Kidney (tissue), 14 donors: ENCODE results near the gene NXPE1. TPM values are rescaled to one million over a fixed set of nuclear protein-coding genes. Genes with fewer than 3 reads are reported as not detected.

ENCODE experiments used
- DNase-seq, 5 donors: peaks; one replicate each; pipeline ENCODE4 v3.0.0-alpha.2; 2013 to 2020
- FAIRE-seq: peaks from 2 replicates; lab custom pipeline; 2012; peaks lifted over from hg19 to GRCh38; lab: Jason Lieb, UNC
- H3K27ac ChIP-seq, 2 donors: one replicate each; pipeline ENCODE4 v1.7.0; 2013; ENCODE audit warnings: low read depth in 2 of 2, low read length in 2 of 2, inconsistent platforms in 1 of 2
- H3K27me3 ChIP-seq: one replicate; pipeline ENCODE4 v1.7.1; 2013; ENCODE audit warnings: low read length, inconsistent platforms; ENCODE audit not compliant: control insufficient read depth, insufficient read depth
- H3K36me3 ChIP-seq, 3 donors: one replicate each; pipeline versions ENCODE4 v1.7.0 to v1.7.1; 2013; ENCODE audit warnings: low read length in 3 of 3, control low read depth in 1 of 3, inconsistent platforms in 1 of 3; ENCODE audit not compliant: insufficient read depth in 3 of 3, control insufficient read depth in 2 of 3
- H3K4me1 ChIP-seq, 3 donors: one replicate each; pipeline versions ENCODE4 v1.7.0 to v1.7.1; 2013; ENCODE audit warnings: low read length in 3 of 3, inconsistent platforms in 1 of 3, low read depth in 1 of 3; ENCODE audit not compliant: control insufficient read depth in 2 of 3, insufficient read depth in 2 of 3
- H3K4me3 ChIP-seq, 3 donors: one replicate each; pipeline versions ENCODE4 v1.7.0 to v1.8.1; 2013; ENCODE audit warnings: low read length in 3 of 3, control low read depth in 1 of 3, inconsistent platforms in 1 of 3
- H3K9ac ChIP-seq, 3 donors: one replicate each; pipeline versions ENCODE4 v1.7.0 to v1.7.1; 2013; ENCODE audit warnings: low read length in 3 of 3, control low read depth in 1 of 3, inconsistent platforms in 1 of 3
- H3K9me3 ChIP-seq, 3 donors: one replicate each; pipeline versions ENCODE4 v1.7.0 to v1.7.1; 2013; ENCODE audit warnings: low read length in 3 of 3, control low read depth in 1 of 3, inconsistent platforms in 1 of 3; ENCODE audit not compliant: control insufficient read depth in 2 of 3, insufficient read depth in 1 of 3
- CTCF ChIP-seq: IDR thresholded peaks from 3 replicates; pipeline ENCODE4 v1.5.1; 2012; ENCODE audit warnings: mild to moderate bottlenecking, moderate library complexity, borderline replicate concordance; ENCODE audit not compliant: insufficient read depth; ENCODE audit errors: extremely low read depth
- intact Hi-C: fragments of 100-400 bp; cut with DNase I; formaldehyde crosslinking; loops from one replicate; pipeline ENCODE4 v1.11.1; 2022
- polyA plus RNA-seq: library from polyadenylated mRNA; stranded (reverse); fragments of 350-450 nt; fragmentation: Illumina TruSeq; extraction: RNeasy Lipid Tissue Mini Kit (QIAGEN cat#74804); gene quantifications from one replicate; pipeline ENCODE4 v1.2.3, GENCODE V29; 2014; ENCODE audit warnings: low read depth, low replicate concordance; ENCODE audit not compliant: insufficient read depth
- total RNA-seq: library from RNA; stranded (reverse); fragmentation: NEBNext Ultra II Directional; extraction: Animal tissue kit (Norgen Biotek cat#: 25700); gene quantifications from one replicate; pipeline ENCODE4 v1.2.1, GENCODE V29; 2021
- donor health status: control.
- donor health status: control.
- donor health status: control.
- donor health status: control.
- donor health status: control.
- donor health status: DM: yes; HTN: yes; CAD: no.
- donor health status: Normal renal cell carcinoma (clear cell type).

NXPE1 gene
- total and polyA plus RNA-seq, 2 donors from 2014 or later = 0.25 TPM; not detected in 1

DNA sequence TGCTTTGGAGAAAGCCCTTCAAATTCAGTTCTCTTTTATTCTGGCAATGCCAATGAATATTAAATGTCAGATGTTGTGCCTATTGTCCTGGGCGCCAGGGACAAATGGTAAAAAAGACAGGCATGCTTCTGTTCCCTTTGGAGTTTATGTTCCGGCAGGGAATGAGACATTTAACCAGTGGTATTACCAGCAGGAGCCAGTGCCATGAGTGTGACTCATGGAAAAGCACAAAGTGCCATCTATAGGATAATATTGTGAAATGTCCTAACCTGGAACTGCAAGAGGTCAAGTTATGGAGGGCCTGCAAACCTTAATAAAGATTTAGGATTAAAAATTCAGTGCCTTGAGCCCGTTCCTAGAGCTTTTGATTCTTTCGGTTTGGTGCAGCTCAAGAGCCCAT, 80.9 kb downstream of the NXPE1 start:
- DNase-seq (no peak), FAIRE-seq (no peak)
- no peak overlapping the region for H3K27ac ChIP-seq
- H3K36me3 ChIP-seq = no peaks in the 10 kb centered on the region
- H3K9me3 ChIP-seq = no peaks in the 10 kb centered on the region
- H3K4me3 ChIP-seq = no peak overlapping the region
- intact Hi-C loops = no loop called here
- TF ChIP-seq CTCF = no peak
- H3K27me3 ChIP-seq = no peaks in the 10 kb centered on the region
- H3K9ac ChIP-seq = no peak overlapping the region
- H3K4me1 ChIP-seq = no peaks in the 10 kb centered on the region

- TF ChIP-seq CTCF = no peak
- Histone ChIP-seq H3K36me3 (no peaks in the 10 kb centered on the region), H3K27me3 (no peaks in the 10 kb centered on the region), H3K4me1 (no peaks in the 10 kb centered on the region), H3K9me3 (no peaks in the 10 kb centered on the region), H3K4me3 (no peak overlapping the region), H3K27ac (no peak overlapping the region), H3K9ac (no peak overlapping the region)
- DNase-seq (no peak), FAIRE-seq (no peak)
- intact Hi-C loops = no loop called here
These were observed 81.7 kb downstream of the NXPE1 start for GRCh38 chr11:114478001-114478410.

- intact Hi-C loops = no loop called here
- H3K36me3 ChIP-seq = no peaks in the 10 kb centered on the region
- H3K27me3 ChIP-seq = no peaks in the 10 kb centered on the region
- no peak overlapping the region for H3K27ac ChIP-seq
- FAIRE-seq (no peak), DNase-seq (no peak)
- H3K4me3 ChIP-seq = no peak overlapping the region
- H3K9ac ChIP-seq = no peak overlapping the region
- TF ChIP-seq CTCF = no peak
- no peaks in the 10 kb centered on the region for H3K9me3 ChIP-seq
- H3K4me1 ChIP-seq = no peaks in the 10 kb centered on the region
These were observed 87.0 kb downstream of the NXPE1 start for GRCh38 chr11:114472661-114473060.

Other genes with a start within 250 kb of the NXPE1 start
- 12.3 TPM for gene C11orf71, start 159.4 kb downstream of the NXPE1 start, total RNA-seq
- gene C11orf71, start 159.4 kb downstream of the NXPE1 start, polyA plus RNA-seq = 21.2 TPM
- 27.8 TPM for gene RBM7, start 159.2 kb downstream of the NXPE1 start, total RNA-seq
- 14.6 TPM for gene RBM7, start 159.2 kb downstream of the NXPE1 start, polyA plus RNA-seq
- gene REXO2, start 120.4 kb downstream of the NXPE1 start, total RNA-seq = 66.4 TPM
- 156 TPM for gene REXO2, start 120.4 kb downstream of the NXPE1 start, polyA plus RNA-seq
- gene NXPE4, start 35.9 kb upstream of the NXPE1 start, total RNA-seq = 0.63 TPM
- gene NXPE4, start 35.9 kb upstream of the NXPE1 start, polyA plus RNA-seq = 0.34 TPM
- gene NXPE2, start 118.6 kb upstream of the NXPE1 start, total RNA-seq = 0.22 TPM
- not detected for gene NXPE2, start 118.6 kb upstream of the NXPE1 start, polyA plus RNA-seq